Naive thymus-derived CD8-positive, alpha-beta T cell (primary cell): Measurements from ENCODE around the gene BRINP2. TPM values are rescaled to one million over a fixed set of nuclear protein-coding genes. Genes with fewer than 3 reads are reported as not detected.
"Not testable (repeated sequence)": the region's sequence is repeated elsewhere in the genome, so short reads cannot be mapped to it uniquely, and the experiment has no call there.

ENCODE experiments used
- ATAC-seq, 2 donors: fragments of 150-1000 bp; cut with Tn5 transposase in 1 of 2; sonication (Bioruptor Pico), chemical (Tn5 transposase) in 1 of 2; 1 replicate in 1 of 2; 2 replicates in 1 of 2; pipeline ENCODE4 v1.10.0; 2021; ENCODE audit warnings: mild to moderate bottlenecking in 2 of 2, moderate library complexity in 2 of 2
- POLR2A ChIA-PET: fragments of 350-600 bp; sonication (Branson Sonifier 250); formaldehyde crosslinking; loops from one replicate; lab custom pipeline; 2021; ENCODE audit warnings: antibody characterized with exemption; lab: Charles Lee
- DNase-seq, 10 donors: peaks; one replicate each; pipeline versions ENCODE4 v3.0.0 to v3.0.0-alpha.2; 2020 to 2022
- H3K27ac Mint-ChIP-seq, 10 donors: one replicate each; pipeline ENCODE4 v1.8.0; 2020 to 2022; ENCODE audit warnings: mild to moderate bottlenecking in 10 of 10, mixed read lengths in 10 of 10, moderate library complexity in 4 of 10, inconsistent platforms in 1 of 10
- H3K27me3 Mint-ChIP-seq, 5 donors: one replicate each; pipeline ENCODE4 v1.8.0; 2021 to 2022; ENCODE audit warnings: mixed read lengths in 5 of 5
- H3K36me3 Mint-ChIP-seq, 3 donors: one replicate each; pipeline ENCODE4 v1.8.0; 2020 to 2022; ENCODE audit warnings: mixed read lengths in 3 of 3, mild to moderate bottlenecking in 2 of 3, inconsistent platforms in 1 of 3
- H3K4me1 Mint-ChIP-seq, 4 donors: one replicate each; pipeline ENCODE4 v1.8.0; 2021 to 2022; ENCODE audit warnings: mixed read lengths in 4 of 4
- H3K4me3 Mint-ChIP-seq, 10 donors: one replicate each; pipeline ENCODE4 v1.8.0; 2020 to 2022; ENCODE audit warnings: mild to moderate bottlenecking in 10 of 10, mixed read lengths in 10 of 10, moderate library complexity in 6 of 10, inconsistent platforms in 1 of 10
- H3K9me3 Mint-ChIP-seq, 9 donors: one replicate each; pipeline ENCODE4 v1.8.0; 2020 to 2022; ENCODE audit warnings: mixed read lengths in 9 of 9, mild to moderate bottlenecking in 3 of 9, inconsistent platforms in 1 of 9, moderate library complexity in 1 of 9
- polyA plus RNA-seq, 3 donors: library from polyadenylated mRNA; unstranded; fragments of 300-500 nt; fragmentation: Illumina TruSeq; gene quantifications; one replicate each; pipeline ENCODE4 v1.2.3, GENCODE V29; 2021
- total RNA-seq, 8 experiments: library from RNA in 2 of 8; stranded (reverse) in 2 of 8; gene quantifications; one replicate each; pipeline ENCODE4 v1.2.3 and lab custom pipeline; 2021 to 2026

The BRINP2 gene
- total and polyA plus RNA-seq, 5 experiments from 2014 or later = not detected

GRCh38 chr1:177321434-177321833, 150.7 kb downstream of the BRINP2 start:
- ATAC-seq, H3K4me3 Mint-ChIP-seq, POLR2A ChIA-PET, H3K27ac Mint-ChIP-seq, H3K36me3 Mint-ChIP-seq, DNase-seq, H3K27me3 Mint-ChIP-seq, H3K4me1 Mint-ChIP-seq: not testable (repeated sequence)
- peaks cover 0 to 17% (median 9%) of the 10 kb centered on the region in 9 donors for H3K9me3 Mint-ChIP-seq

GRCh38 chr1:177328251-177328650, 157.5 kb downstream of the BRINP2 start:
- H3K4me3 Mint-ChIP-seq = no peak overlapping the region
- no peaks in the 10 kb centered on the region for H3K36me3 Mint-ChIP-seq
- ATAC-seq (no peak), DNase-seq (no peak)
- H3K27ac Mint-ChIP-seq = no peak overlapping the region
- H3K4me1 Mint-ChIP-seq = no peaks in the 10 kb centered on the region
- H3K27me3 Mint-ChIP-seq = no peaks in the 10 kb centered on the region
- peaks cover 0 to 8% (median 2%) of the 10 kb centered on the region in 9 donors for H3K9me3 Mint-ChIP-seq
- POLR2A ChIA-PET = no interaction called here

- no peak for DNase-seq
- no peaks in the 10 kb centered on the region for H3K4me1 Mint-ChIP-seq
- no peak overlapping the region for H3K4me3 Mint-ChIP-seq
- peaks cover 0 to 8% (median 2%) of the 10 kb centered on the region in 9 donors for H3K9me3 Mint-ChIP-seq
- H3K27me3 Mint-ChIP-seq = peaks cover 0 to 3% (median 0%) of the 10 kb centered on the region in 5 donors
- no peak for ATAC-seq
- no peaks in the 10 kb centered on the region for H3K36me3 Mint-ChIP-seq
- no peak overlapping the region for H3K27ac Mint-ChIP-seq
- POLR2A ChIA-PET = no interaction called here
Measured at GRCh38 chr1:177329871-177330270, 159.1 kb downstream of the BRINP2 start.

Other genes with a start within 250 kb of the BRINP2 start
- not detected for gene ASTN1, start 6.2 kb upstream of the BRINP2 start, total RNA-seq
- gene ASTN1, start 6.2 kb upstream of the BRINP2 start, polyA plus RNA-seq = not detected